Liver (tissue), 3 donors: ENCODE measurements around the gene RTEL1.

ENCODE experiments used
- GABPA ChIP-seq, 2 donors: IDR thresholded peaks in 1 of 2; conservative IDR thresholded peaks in 1 of 2; 2 replicates each; pipeline ENCODE4 v1.6.1; 2016; ENCODE audit warnings: antibody characterized with exemption in 2 of 2, mild to moderate bottlenecking in 1 of 2, moderate library complexity in 1 of 2
- YY1 ChIP-seq: IDR thresholded peaks from 2 replicates; pipeline ENCODE4 v1.6.1; 2016; ENCODE audit warnings: antibody characterized with exemption, mild to moderate bottlenecking
- TF ChIP-seq, protein P1 (sequence below): fragments of 150-350 bp; IDR thresholded peaks from 2 replicates; pipeline ENCODE4 v1.5.1; 2017; ENCODE audit warnings: improper control_type of control experiment, low read depth, low read length; ENCODE audit not compliant: missing input control
- donor health status: healthy.
- donor health status: healthy.

DNA sequence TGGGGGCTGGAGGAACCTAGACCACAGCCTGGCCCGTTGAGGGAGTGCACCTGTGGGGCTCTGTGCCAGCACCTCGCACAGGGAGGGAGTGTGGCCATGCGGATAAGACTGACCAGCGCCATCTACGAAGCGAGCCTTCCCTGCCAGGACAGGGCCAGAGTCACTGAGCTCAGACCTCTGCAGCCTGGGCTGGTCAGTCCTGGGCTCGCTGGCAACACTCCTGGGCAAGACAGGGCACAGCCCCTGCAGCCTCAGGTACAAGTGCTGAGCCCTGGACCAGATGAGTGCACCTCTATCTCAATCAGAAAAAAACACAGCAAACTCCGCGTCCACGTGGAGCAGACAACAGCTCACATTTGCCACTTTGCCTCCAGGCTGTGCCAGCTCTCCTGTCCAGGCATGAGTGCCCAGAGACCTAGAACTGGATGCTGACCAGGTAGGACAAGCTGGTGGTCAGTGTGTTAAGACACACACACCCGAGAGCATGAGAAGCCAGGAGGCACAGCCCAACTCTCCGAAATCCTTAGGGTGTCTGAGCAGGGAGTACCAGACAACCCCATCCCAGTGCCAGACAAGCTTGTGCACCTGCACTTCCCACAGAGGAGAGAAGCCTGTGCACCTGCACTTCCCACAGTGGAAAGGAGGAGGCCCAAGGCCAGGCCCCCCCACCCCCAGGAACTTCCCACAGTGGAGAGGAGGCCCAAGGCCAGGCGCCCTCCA is 44.8 kb downstream of the RTEL1 start:
- no peak for TF ChIP-seq GABPA (IDR thresholded peaks at IDR 0.05 in 1 of 2, conservative IDR thresholded peaks at IDR 0.05 in 1 of 2)
- TF ChIP-seq YY1, result no peak
- TF ChIP-seq, protein P1, sequence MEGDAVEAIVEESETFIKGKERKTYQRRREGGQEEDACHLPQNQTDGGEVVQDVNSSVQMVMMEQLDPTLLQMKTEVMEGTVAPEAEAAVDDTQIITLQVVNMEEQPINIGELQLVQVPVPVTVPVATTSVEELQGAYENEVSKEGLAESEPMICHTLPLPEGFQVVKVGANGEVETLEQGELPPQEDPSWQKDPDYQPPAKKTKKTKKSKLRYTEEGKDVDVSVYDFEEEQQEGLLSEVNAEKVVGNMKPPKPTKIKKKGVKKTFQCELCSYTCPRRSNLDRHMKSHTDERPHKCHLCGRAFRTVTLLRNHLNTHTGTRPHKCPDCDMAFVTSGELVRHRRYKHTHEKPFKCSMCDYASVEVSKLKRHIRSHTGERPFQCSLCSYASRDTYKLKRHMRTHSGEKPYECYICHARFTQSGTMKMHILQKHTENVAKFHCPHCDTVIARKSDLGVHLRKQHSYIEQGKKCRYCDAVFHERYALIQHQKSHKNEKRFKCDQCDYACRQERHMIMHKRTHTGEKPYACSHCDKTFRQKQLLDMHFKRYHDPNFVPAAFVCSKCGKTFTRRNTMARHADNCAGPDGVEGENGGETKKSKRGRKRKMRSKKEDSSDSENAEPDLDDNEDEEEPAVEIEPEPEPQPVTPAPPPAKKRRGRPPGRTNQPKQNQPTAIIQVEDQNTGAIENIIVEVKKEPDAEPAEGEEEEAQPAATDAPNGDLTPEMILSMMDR, result no peak
